HG03025 (cell line): ENCODE measurements around the gene FLVCR2.

Experiments used
- ATAC-seq: cut with Tn5 transposase; IDR thresholded peaks from one replicate; pipeline ENCODE4 v1.9.1; 2021; ENCODE audit warnings: mild to moderate bottlenecking, moderate library complexity; ENCODE audit not compliant: unreplicated experiment, low FRiP score

Gene FLVCR2, protein sequence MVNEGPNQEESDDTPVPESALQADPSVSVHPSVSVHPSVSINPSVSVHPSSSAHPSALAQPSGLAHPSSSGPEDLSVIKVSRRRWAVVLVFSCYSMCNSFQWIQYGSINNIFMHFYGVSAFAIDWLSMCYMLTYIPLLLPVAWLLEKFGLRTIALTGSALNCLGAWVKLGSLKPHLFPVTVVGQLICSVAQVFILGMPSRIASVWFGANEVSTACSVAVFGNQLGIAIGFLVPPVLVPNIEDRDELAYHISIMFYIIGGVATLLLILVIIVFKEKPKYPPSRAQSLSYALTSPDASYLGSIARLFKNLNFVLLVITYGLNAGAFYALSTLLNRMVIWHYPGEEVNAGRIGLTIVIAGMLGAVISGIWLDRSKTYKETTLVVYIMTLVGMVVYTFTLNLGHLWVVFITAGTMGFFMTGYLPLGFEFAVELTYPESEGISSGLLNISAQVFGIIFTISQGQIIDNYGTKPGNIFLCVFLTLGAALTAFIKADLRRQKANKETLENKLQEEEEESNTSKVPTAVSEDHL

DNA sequence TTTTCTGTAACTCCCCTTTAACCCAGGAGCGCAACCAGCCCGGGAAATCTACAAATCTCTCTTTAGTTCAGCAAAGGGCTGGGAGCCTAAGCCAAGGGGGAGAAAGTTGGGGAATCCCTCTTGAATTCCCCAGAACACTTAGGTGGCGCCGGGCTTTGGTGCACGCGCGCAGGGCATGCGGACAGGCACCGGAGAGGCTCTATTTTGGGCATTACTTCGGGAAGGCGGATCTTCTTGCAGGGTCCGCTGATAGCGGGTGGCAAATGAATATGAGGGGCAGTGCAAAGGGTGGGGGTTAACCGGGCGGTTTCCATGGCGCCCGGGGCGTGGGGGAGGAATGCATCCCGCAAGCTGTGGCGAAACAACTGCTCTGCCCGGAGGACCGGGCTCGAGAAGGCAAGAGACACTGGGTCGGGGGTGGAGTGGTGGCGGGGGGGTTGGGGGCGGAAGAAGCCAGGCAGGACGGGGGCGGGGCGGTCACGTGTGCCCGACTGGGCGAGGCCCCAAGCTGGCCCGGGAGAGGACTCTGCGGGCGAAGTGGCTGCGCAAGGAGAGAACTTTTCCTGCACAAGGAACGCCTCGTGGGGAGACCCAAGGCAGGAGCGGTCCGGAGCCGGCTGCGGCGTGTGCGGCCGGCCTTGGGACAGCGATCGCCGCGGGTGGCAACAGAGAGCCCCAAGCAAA is at the start of gene FLVCR2:
FLVCR2 (plus strand) TSS at position 519 of the 684 bp plus-strand sequence. CDS start 353 bp downstream, outside the sequence.
- no peak for ATAC-seq

- ATAC-seq = no peak
These were observed 47.2 kb upstream of the FLVCR2 start for GRCh38 chr14:75531256-75531655.

DNA sequence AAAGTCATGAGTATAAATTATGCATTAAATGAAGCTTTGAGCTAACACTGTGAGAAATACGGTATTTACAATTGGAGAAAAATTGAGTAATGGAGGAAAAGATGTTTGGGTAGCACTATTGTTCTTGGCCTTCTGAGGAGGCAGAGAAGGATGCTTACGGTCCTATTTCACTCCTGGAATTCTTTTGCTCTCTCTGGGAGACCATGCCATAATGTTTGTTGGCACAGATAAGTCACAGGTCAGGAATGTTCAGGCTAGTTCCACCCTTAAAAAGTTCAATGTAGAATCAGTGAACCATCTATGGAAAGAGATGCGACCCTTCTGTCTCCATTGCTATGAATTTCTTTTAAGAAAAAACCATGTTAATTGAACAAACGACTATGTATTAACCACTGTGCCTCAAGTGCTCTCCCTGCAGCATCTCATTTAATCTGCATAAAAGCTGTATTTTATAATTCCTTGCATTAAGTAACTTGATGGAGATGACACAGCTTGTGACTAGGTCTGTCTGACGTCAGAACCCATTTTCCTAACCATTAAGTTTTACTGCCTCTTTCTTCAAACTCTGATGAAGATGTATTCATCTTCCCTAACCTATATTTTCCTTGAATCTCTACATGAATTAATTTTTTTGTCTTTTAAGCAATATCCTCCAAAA is 46.6 kb upstream of the FLVCR2 start:
- ATAC-seq = no peak

- ATAC-seq = no peak
These were observed 44.4 kb upstream of the FLVCR2 start for GRCh38 chr14:75533791-75534555.

GRCh38 chr14:75535164-75535898 is 43.1 kb upstream of the FLVCR2 start:
- ATAC-seq = no peak

DNA sequence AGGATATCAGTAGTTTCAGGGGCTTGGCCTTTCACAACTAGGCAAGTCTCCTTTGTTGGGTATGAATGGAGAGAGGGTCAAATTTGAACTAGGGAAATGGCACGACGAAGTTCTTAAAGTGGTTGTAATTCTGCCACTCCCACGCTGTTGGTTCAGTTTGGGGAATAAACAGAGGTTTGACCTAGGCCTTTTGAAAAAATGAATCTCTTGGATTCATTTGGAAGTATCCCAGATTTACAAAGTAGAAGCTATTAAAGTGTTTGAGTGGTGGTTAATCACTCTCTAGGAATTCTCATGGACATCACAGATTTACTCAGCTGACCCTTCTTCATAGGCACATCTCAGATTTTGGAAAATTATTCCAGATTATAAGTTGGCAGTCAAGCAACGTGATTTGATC is 41.3 kb upstream of the FLVCR2 start:
- no peak for ATAC-seq

- ATAC-seq = no peak
These were observed 39.3 kb upstream of the FLVCR2 start for GRCh38 chr14:75539162-75539560.

GRCh38 chr14:75539561-75540478 is 38.6 kb upstream of the FLVCR2 start:
- peak; percentile 50 for ATAC-seq

GRCh38 chr14:75540479-75540851 is 38.0 kb upstream of the FLVCR2 start:
- no peak for ATAC-seq

DNA sequence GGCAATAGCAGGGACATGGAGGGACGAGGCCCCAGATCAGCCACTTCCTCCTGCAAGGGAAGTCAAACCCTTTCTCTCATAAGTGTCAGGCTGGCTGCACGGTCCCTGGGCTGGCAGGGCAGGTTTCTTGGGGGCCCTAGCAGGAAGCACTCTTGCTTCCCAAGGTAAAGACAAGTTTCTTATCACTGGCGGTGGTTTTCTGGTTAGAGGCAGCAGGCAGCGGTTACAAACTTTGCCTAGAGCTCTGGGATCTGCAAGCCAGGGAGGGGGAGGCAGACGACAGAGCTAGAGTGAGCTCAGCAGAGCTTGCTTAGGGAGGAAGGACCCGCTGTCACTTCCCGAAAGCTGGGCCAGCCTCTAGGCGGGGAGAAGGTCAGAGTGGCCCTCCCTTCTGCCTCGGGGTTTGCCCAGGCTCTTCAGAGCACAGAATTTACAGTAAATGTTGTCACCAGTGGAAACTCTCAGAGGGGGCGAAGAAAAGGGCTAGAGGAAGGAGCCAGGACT is 35.8 kb upstream of the FLVCR2 start:
- ATAC-seq = no peak

DNA sequence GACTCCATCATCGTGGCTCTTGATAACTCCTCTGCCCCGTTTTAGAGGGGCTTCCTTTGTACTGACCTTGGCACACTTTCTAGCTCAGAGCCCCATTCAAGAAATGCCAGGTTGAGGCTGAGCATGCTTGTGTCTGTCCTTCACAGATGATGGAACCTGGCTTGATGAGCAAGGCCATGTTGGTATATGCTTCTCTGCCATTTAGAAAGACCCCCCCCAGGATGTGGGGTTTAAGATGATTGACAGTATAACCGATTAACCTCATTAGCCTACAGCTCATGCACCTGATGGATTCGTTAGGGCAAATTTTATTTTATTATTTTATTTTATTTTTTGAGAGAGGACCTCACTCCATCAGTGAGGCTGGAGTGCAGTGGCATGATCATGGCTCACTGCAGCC is 35.2 kb upstream of the FLVCR2 start:
- ATAC-seq = no peak

- ATAC-seq = no peak
These were observed 34.6 kb upstream of the FLVCR2 start for GRCh38 chr14:75543786-75544185.

DNA sequence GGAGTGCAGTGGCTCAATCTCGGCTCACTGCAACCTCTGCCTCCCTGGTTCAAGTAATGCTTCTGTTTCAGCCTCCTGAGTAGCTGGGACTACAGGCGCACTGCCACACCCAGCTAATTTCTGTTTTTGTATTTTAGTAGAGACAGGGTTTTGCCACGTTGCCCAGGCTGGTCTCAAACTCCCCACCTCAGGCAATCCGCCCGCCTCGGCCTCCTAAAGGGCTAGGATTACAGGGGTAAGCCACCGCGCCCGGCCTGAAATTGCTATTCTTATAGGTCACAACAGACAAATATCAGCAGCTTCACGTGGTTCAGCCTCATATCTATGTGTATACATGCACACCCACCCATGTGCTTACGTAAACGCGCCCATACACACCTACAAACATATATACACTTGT is 32.5 kb upstream of the FLVCR2 start:
- ATAC-seq = no peak

GRCh38 chr14:75547552-75548250 is 30.7 kb upstream of the FLVCR2 start:
- ATAC-seq = no peak

DNA sequence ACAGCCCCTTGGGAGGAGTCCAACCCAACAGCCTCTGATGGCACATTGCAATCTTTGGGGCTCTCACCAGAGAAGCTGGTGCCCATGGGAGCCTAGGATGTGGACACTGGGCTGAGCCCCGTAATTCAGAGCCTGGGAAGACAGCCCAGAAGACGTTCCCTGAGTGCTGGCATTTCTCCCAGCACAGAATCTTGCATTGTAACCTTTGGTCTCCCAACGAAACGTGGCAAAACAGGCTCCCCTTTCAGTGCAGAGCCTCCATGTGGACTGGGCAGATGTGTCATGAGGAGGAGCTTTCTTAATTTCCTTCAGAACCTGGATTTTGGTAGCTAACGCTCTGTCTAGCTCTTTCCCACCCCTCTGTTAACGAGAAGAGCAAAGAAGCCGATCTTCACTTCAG is 29.9 kb upstream of the FLVCR2 start:
- no peak for ATAC-seq

DNA sequence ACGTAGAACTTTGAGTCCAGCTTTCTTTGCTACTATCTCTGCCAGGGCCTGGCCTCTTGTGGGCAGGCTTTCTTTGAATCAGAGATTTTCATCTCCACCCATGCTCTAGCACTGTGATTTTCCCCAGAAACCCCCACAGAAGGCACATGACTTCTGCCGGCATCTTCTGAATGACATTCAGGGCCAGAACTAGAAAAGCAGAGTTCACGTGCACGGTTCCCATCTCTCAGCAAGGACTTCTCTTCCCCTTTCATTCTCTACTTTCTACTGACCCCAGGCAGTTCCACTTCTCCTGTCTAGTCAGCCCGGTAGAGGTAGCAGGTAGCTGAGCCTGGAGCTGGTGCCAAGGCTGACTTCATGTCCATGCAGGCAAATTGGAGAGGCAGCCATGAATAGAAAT is 29.3 kb upstream of the FLVCR2 start:
- no peak for ATAC-seq

GRCh38 chr14:75551021-75551420 is 27.4 kb upstream of the FLVCR2 start:
- no peak for ATAC-seq

DNA sequence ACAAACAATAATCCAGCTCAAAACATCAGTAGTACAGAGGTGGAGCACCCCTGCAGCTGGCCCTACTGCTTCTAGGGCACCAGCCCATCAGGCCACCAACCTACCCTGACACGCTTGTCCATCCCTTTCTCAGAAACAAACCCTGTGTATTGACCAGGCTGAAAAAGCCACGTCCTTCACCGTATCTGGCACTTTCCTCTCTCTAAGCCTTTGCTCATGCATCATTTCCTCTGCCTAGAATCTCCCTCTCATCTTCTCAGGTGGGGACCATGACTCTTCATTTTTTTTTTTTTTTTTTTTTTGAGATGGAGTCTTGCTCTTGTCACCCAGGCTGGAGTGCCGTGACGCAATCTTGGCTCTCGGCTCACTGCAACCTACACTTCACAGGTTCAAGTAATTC is 25.3 kb upstream of the FLVCR2 start:
- no peak for ATAC-seq
